Hepatocyte (in vitro differentiated cells): Measurements from ENCODE around the gene CTDNEP1. TPM values are rescaled to one million over a fixed set of nuclear protein-coding genes. Genes with fewer than 3 reads are reported as not detected.

ENCODE experiments used
- DNase-seq: peaks from one replicate; pipeline ENCODE4 v3.0.0-alpha.2; 2016; ENCODE audit warnings: low spot score
- H2AFZ ChIP-seq: fragments of 200-600 bp; sonication (generic); 2 replicates; pipeline ENCODE4 v1.6.0; 2016; ENCODE audit warnings: antibody characterized with exemption, mild to moderate bottlenecking
- H3K27ac ChIP-seq: fragments of 200-600 bp; sonication (generic); 2 replicates; pipeline ENCODE4 v1.5.1; 2016; ENCODE audit warnings: mild to moderate bottlenecking
- H3K27me3 ChIP-seq: fragments of 200-600 bp; sonication (generic); 2 replicates; pipeline ENCODE4 v1.6.1; 2016
- H3K36me3 ChIP-seq: fragments of 200-600 bp; sonication (generic); replicated peaks from 2 replicates; pipeline ENCODE4 v1.5.1; 2016; ENCODE audit warnings: low read depth; ENCODE audit not compliant: insufficient read depth
- H3K4me1 ChIP-seq: fragments of 200-600 bp; sonication (generic); 2 replicates; pipeline ENCODE4 v1.5.1; 2016; ENCODE audit warnings: mild to moderate bottlenecking, moderate library complexity; ENCODE audit not compliant: insufficient read depth
- H3K4me2 ChIP-seq: fragments of 200-600 bp; sonication (generic); 2 replicates; pipeline ENCODE4 v1.6.0; 2016
- H3K4me3 ChIP-seq: fragments of 200-600 bp; sonication (generic); 2 replicates; pipeline ENCODE4 v1.5.1; 2016; ENCODE audit warnings: mild to moderate bottlenecking
- H3K79me2 ChIP-seq: fragments of 200-600 bp; sonication (generic); 2 replicates; pipeline ENCODE4 v1.6.0; 2017; ENCODE audit warnings: mild to moderate bottlenecking
- H3K9me2 ChIP-seq: fragments of 200-600 bp; sonication (generic); replicated peaks from 2 replicates; pipeline ENCODE4 v1.6.0; 2017; ENCODE audit warnings: mild to moderate bottlenecking; ENCODE audit not compliant: insufficient read depth
- H3K9me3 ChIP-seq: fragments of 200-600 bp; sonication (generic); 2 replicates; pipeline ENCODE4 v1.5.1; 2016; ENCODE audit warnings: low read depth, mild to moderate bottlenecking
- H4K20me1 ChIP-seq: fragments of 200-600 bp; sonication (generic); 2 replicates; pipeline ENCODE4 v1.6.0; 2016; ENCODE audit warnings: mild to moderate bottlenecking; ENCODE audit not compliant: insufficient read depth, poor library complexity, severe bottlenecking
- EZH2 ChIP-seq: fragments of 200-600 bp; sonication (generic); IDR thresholded peaks from 2 replicates; pipeline ENCODE4 v1.6.1; 2016; ENCODE audit warnings: antibody characterized with exemption, mild to moderate bottlenecking, borderline replicate concordance
- EZH2phosphoT487 ChIP-seq: fragments of 200-600 bp; sonication (generic); IDR thresholded peaks from one replicate; pipeline ENCODE4 v1.6.1; 2018; ENCODE audit warnings: antibody characterized with exemption, mild to moderate bottlenecking, low read depth, moderate library complexity; ENCODE audit not compliant: unreplicated experiment, severe bottlenecking
- WGBS: methylation state at CpG from one replicate; pipeline ENCODE4 v1.1.6; 2016; ENCODE audit warnings: low lambda C conversion rate; ENCODE audit errors: missing lambda C conversion rate; 5-methylcytosine and 5-hydroxymethylcytosine counted together
- polyA plus RNA-seq: library from polyadenylated mRNA; unstranded; fragments of >200 nt; fragmentation: Nextera tagmentation; extraction: Ambion mirVana; gene quantifications from 2 replicates; pipeline ENCODE4 v1.2.1, GENCODE V29; 2016
- total RNA-seq: library from RNA; depleted of rRNA; stranded (reverse); fragments of >200 nt; gene quantifications from 2 replicates; pipeline ENCODE4 v1.2.3, GENCODE V29; 2014
- TF ChIP-seq, protein P1 (sequence below): fragments of 200-600 bp; sonication (generic); IDR thresholded peaks from 2 replicates; pipeline ENCODE4 v1.5.1; 2016; ENCODE audit warnings: antibody characterized with exemption, mild to moderate bottlenecking; ENCODE audit not compliant: poor library complexity

Gene CTDNEP1
- total and polyA plus RNA-seq, 2 experiments from 2014 or later = 44.6 to 86.9 TPM

DNA sequence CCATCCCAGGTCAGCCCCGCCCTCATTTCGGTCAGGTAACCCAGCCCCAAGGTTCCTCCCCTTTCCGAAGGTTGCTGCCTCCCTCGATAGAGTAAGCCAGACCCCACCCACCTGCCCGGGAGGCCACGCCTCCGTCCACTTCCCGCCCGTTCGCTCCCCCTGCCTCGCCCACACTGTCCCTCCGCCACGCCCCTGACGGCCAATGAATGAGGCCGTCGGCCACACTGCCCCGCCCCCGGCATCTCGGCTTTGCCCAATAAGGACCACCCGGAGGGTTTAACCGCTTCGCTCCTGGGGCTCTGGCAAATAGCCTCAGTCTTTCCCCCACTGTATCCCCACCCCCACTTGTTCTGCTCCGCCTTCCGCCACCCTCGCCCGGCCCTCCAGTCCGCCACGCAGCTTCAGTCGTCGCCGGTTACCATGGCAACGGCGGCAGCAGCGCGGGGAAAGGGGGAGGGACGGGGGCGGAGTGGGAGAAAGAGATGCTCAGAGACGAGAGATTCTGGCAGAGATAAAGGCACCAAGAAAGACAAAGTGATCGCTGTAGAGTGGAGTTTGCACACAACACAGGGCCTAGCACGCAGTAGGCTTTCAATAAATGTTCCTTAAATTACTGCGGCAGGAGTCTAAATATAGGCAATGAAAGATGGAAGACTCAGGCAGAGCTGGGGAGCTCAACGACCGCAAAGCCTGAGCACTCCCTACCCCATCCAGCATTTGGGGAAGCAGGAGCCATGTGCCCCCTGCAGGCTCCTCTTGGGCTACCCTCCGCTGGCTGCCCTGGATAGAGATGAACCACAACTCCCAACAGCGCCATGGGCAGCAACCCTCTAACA, 37.0 kb downstream of the CTDNEP1 start:
- WGBS = under 1% methylated on average over 40 of the region's 45 CpGs

DNA sequence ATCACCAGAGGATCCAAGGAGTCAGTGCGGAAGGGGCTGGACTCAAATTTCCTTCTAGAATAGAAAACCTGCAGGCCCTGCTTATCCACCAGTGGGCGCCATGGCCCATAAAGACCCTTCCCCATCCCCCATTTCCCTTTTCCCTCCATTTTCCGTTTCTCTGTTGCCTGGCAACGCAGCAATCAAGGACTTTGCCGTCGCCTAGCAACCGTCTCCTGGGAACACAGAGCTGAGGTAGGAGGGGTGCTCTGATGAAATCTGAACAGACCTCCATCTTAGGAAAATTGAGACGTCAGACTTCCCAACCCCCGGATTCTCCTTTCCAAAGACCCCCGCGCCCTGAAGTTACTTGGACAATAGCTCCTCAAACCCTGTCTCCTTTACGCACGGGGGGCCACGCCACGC, 37.6 kb downstream of the CTDNEP1 start:
- H3K4me1 ChIP-seq = peaks cover 28% of the 10 kb centered on the region
- no peaks in the 10 kb centered on the region for H3K9me2 ChIP-seq
- peak overlapping the region; percentile 80 for H3K4me2 ChIP-seq
- no peaks in the 10 kb centered on the region for H3K36me3 ChIP-seq
- TF ChIP-seq EZH2 = no peak
- TF ChIP-seq, protein P1, sequence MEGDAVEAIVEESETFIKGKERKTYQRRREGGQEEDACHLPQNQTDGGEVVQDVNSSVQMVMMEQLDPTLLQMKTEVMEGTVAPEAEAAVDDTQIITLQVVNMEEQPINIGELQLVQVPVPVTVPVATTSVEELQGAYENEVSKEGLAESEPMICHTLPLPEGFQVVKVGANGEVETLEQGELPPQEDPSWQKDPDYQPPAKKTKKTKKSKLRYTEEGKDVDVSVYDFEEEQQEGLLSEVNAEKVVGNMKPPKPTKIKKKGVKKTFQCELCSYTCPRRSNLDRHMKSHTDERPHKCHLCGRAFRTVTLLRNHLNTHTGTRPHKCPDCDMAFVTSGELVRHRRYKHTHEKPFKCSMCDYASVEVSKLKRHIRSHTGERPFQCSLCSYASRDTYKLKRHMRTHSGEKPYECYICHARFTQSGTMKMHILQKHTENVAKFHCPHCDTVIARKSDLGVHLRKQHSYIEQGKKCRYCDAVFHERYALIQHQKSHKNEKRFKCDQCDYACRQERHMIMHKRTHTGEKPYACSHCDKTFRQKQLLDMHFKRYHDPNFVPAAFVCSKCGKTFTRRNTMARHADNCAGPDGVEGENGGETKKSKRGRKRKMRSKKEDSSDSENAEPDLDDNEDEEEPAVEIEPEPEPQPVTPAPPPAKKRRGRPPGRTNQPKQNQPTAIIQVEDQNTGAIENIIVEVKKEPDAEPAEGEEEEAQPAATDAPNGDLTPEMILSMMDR = peak; percentile 57
- H4K20me1 ChIP-seq = peaks cover 12% of the 10 kb centered on the region
- H2AFZ ChIP-seq = no peak overlapping the region
- peak overlapping the region; percentile 75 for H3K27ac ChIP-seq
- no peaks in the 10 kb centered on the region for H3K9me3 ChIP-seq
- DNase-seq = peak; percentile 92
- 5% methylated on average over 15 of the region's 15 CpGs for WGBS
- H3K79me2 ChIP-seq = peaks cover 54% of the 10 kb centered on the region
- H3K27me3 ChIP-seq = no peaks in the 10 kb centered on the region
- peak overlapping the region; percentile 17 for H3K4me3 ChIP-seq

More for the DNA sequence above, 37.0 kb downstream of the CTDNEP1 start:
- DNase-seq = peak; percentile 99
- Histone ChIP-seq H3K79me2 (peaks cover 60% of the 10 kb centered on the region), H3K9me2 (no peaks in the 10 kb centered on the region), H3K4me2 (peak overlapping the region; percentile 80), H2AFZ (no peak overlapping the region), H4K20me1 (peaks cover 12% of the 10 kb centered on the region), H3K27me3 (no peaks in the 10 kb centered on the region), H3K9me3 (no peaks in the 10 kb centered on the region), H3K4me3 (peak overlapping the region; percentile 20), H3K4me1 (peaks cover 34% of the 10 kb centered on the region), H3K36me3 (no peaks in the 10 kb centered on the region), H3K27ac (peak overlapping the region; percentile 75)
- TF ChIP-seq, protein P1 = peak; percentile 52
- TF ChIP-seq EZH2phosphoT487 = no peak

DNA sequence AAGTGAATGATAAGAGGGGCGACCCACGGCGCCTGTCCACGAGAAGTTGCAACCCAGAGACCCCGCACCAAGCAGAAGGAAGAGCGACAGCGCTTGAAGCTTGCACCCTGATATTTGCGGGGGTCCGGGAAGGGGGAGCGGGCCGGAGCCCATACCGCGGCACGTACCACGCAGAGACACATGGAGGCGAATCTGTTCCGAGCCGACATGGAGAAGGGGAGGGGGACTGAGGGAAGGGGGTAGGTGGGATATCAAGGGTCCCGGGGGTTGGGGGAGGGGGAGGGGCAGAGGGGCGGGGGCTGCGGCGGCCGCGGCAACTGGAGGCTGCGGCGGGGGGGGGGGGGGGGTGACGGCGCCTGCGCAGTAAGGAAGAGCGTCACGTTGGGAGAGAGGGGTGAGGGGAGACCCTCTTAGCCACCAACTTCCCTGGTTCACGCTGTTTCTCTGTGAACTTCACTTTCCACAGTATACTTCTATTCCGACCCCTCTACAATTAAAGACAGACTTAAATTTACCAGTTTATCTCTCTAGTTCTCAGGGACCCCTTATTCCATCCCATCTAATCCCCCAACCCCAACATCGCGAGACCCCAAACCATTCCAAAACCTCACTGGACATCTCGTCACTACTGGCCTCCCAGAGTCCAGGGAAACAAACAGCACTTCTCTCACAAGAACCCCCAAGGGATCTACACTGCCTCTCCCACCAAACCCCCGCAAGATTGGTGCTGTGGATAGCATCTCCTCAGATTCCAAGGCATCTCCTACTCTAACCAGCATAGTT, 39.9 kb downstream of the CTDNEP1 start:
- no peaks in the 10 kb centered on the region for H3K27me3 ChIP-seq
- no peaks in the 10 kb centered on the region for H3K36me3 ChIP-seq
- no peaks in the 10 kb centered on the region for H3K9me3 ChIP-seq
- no peaks in the 10 kb centered on the region for H3K9me2 ChIP-seq
- H3K4me2 ChIP-seq = peak overlapping the region; percentile 67
- no peak overlapping the region for H2AFZ ChIP-seq
- no peak for DNase-seq
- H3K4me1 ChIP-seq = peaks cover 14% of the 10 kb centered on the region
- H4K20me1 ChIP-seq = peaks cover 18% of the 10 kb centered on the region
- H3K79me2 ChIP-seq = peaks cover 40% of the 10 kb centered on the region
- no peak overlapping the region for H3K4me3 ChIP-seq
- no peak overlapping the region for H3K27ac ChIP-seq
- 36% methylated on average over 18 of the region's 37 CpGs for WGBS
- TF ChIP-seq EZH2phosphoT487 (no peak), EZH2 (no peak)
- TF ChIP-seq, protein P1 = no peak
